Measurements from ENCODE around the gene SHD.

DNA sequence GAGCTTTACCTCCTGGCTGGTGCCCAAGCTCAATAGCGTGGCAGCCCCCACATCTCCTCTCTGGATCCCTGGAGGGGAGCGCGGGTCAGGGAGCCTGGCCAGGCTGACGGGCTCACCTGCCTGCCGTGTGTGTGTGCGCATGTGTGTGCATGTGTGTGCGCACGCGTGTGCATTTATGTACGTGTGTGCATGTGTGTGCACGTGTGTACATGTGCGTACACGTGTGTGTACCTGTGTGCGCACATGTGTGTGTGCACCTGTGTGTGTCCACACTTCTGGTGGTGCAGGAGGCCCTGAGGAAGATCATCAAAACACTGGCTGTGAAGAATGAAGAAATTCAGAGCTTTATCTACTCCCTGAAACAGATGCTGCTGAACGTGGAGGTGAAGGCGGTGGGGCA lies 26.6 kb downstream of the SHD start:
- TF ChIP-seq, protein P1, sequence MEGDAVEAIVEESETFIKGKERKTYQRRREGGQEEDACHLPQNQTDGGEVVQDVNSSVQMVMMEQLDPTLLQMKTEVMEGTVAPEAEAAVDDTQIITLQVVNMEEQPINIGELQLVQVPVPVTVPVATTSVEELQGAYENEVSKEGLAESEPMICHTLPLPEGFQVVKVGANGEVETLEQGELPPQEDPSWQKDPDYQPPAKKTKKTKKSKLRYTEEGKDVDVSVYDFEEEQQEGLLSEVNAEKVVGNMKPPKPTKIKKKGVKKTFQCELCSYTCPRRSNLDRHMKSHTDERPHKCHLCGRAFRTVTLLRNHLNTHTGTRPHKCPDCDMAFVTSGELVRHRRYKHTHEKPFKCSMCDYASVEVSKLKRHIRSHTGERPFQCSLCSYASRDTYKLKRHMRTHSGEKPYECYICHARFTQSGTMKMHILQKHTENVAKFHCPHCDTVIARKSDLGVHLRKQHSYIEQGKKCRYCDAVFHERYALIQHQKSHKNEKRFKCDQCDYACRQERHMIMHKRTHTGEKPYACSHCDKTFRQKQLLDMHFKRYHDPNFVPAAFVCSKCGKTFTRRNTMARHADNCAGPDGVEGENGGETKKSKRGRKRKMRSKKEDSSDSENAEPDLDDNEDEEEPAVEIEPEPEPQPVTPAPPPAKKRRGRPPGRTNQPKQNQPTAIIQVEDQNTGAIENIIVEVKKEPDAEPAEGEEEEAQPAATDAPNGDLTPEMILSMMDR (IDR thresholded peaks at IDR 0.05; ENCODE audit: insufficient read depth, low read length), result no peak
- TF ChIP-seq, protein P2, sequence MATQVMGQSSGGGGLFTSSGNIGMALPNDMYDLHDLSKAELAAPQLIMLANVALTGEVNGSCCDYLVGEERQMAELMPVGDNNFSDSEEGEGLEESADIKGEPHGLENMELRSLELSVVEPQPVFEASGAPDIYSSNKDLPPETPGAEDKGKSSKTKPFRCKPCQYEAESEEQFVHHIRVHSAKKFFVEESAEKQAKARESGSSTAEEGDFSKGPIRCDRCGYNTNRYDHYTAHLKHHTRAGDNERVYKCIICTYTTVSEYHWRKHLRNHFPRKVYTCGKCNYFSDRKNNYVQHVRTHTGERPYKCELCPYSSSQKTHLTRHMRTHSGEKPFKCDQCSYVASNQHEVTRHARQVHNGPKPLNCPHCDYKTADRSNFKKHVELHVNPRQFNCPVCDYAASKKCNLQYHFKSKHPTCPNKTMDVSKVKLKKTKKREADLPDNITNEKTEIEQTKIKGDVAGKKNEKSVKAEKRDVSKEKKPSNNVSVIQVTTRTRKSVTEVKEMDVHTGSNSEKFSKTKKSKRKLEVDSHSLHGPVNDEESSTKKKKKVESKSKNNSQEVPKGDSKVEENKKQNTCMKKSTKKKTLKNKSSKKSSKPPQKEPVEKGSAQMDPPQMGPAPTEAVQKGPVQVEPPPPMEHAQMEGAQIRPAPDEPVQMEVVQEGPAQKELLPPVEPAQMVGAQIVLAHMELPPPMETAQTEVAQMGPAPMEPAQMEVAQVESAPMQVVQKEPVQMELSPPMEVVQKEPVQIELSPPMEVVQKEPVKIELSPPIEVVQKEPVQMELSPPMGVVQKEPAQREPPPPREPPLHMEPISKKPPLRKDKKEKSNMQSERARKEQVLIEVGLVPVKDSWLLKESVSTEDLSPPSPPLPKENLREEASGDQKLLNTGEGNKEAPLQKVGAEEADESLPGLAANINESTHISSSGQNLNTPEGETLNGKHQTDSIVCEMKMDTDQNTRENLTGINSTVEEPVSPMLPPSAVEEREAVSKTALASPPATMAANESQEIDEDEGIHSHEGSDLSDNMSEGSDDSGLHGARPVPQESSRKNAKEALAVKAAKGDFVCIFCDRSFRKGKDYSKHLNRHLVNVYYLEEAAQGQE (IDR thresholded peaks at IDR 0.05; ENCODE audit: insufficient replicate concordance, low read depth), result no peak
- TF ChIP-seq POLR2AphosphoS5 (IDR thresholded peaks at IDR 0.05; ENCODE audit: low read depth), result no peak

Measured in HL-60 (cell line).